ENCODE measurements around the gene CCDC107. TPM values are rescaled to one million over a fixed set of nuclear protein-coding genes. Genes with fewer than 3 reads are reported as not detected.

Gene CCDC107
- total RNA-seq, 2 experiments from 2014 or later = 11.4 to 20.3 TPM

DNA sequence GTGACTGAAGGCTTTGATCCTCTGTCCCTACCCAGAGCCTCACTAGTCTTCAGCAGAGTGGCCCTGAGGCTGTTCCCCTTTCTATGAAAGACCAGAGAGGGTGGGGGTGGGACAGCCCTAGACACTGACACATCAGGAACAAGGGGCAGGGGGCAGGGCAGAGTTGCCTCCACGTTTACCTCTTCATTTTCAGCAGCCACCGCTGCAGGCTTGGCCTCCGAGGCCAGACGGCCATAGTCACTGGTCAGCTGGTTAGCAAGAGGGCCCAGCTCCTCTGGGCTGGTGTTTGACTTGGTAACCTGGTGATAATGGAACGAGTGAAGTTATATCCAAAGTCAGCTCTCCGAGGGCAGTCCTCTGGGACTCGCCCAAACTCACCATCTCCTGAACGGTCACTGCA, 47.3 kb downstream of the CCDC107 start:
- H3K9me3 ChIP-seq (ENCODE audit: low read length) = no peaks in the 10 kb centered on the region
- no peak for DNase-seq (ENCODE audit: low spot score)
- POLR2A ChIA-PET = no interaction called here
- H2AFZ ChIP-seq (ENCODE audit: low read length) = no peak overlapping the region
- CTCF ChIA-PET (ENCODE audit: unreplicated experiment) = interaction anchor here (0.9 kb wide), 1 partner anchor 9 kb away, joined by 3 read pairs; no protein-coding TSS in a partner anchor
- no peaks in the 10 kb centered on the region for H4K20me1 ChIP-seq (ENCODE audit: insufficient read depth, low read length)
- no peak overlapping the region for H3K4me3 ChIP-seq (ENCODE audit: low read depth, low read length, poor library complexity, severe bottlenecking)
- peaks cover 96% of the 10 kb centered on the region for H3K36me3 ChIP-seq (ENCODE audit: insufficient read depth, low read length)
- H3K27ac ChIP-seq (ENCODE audit: low read depth, low read length, poor library complexity, severe bottlenecking) = no peak overlapping the region
- no TSS peak for BruUV-seq (replicated peaks)
- H3K79me2 ChIP-seq (ENCODE audit: insufficient read depth, low read depth, low read length) = no peaks in the 10 kb centered on the region
- intact Hi-C loops (cut with micrococcal nuclease; ENCODE audit: unreplicated experiment) = no loop called here
- H3K4me1 ChIP-seq (ENCODE audit: insufficient read depth, low read length, poor library complexity, severe bottlenecking) = no peaks in the 10 kb centered on the region
- no peaks in the 10 kb centered on the region for H3K9me2 ChIP-seq (ENCODE audit: insufficient read depth, low read length)
- H3K4me2 ChIP-seq (ENCODE audit: low read length) = no peak overlapping the region
- TF ChIP-seq EZH2phosphoT487 (IDR thresholded peaks at IDR 0.05; ENCODE audit: borderline replicate concordance, low read depth, low read length) = no peak
- TF ChIP-seq, protein P1, sequence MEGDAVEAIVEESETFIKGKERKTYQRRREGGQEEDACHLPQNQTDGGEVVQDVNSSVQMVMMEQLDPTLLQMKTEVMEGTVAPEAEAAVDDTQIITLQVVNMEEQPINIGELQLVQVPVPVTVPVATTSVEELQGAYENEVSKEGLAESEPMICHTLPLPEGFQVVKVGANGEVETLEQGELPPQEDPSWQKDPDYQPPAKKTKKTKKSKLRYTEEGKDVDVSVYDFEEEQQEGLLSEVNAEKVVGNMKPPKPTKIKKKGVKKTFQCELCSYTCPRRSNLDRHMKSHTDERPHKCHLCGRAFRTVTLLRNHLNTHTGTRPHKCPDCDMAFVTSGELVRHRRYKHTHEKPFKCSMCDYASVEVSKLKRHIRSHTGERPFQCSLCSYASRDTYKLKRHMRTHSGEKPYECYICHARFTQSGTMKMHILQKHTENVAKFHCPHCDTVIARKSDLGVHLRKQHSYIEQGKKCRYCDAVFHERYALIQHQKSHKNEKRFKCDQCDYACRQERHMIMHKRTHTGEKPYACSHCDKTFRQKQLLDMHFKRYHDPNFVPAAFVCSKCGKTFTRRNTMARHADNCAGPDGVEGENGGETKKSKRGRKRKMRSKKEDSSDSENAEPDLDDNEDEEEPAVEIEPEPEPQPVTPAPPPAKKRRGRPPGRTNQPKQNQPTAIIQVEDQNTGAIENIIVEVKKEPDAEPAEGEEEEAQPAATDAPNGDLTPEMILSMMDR (conservative IDR thresholded peaks at IDR 0.05; ENCODE audit: low read length) = no peak

DNA sequence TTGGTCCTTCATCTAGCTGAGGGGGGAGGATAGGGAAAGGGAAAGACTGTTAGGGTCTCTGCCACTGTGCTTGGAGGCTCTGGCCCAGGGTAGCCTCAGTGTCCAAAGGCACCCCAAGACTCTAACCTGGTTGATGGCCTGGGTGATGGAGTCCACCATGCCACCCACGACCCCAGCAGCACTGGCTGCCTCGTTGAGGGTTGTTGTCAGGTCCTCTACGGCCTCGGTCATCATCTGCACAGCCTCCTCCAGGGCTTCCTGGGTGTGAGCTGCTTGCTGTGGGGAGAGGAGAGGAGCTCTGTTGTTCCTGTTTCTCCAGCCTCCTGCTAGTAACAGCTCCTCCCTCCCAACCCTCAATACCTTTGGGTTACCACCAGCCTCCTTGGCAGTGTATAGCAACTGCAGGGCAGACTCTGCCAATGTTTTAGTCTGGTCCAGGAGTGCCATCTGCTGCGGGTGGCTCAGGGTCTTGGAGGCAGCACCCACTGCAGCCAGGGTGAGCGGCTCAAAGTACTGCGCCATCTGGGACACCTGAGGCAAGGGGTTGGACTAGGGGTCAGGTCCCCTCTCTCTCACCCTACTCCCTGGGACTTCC, 47.8 kb downstream of the CCDC107 start:
- Histone ChIP-seq H3K9me3 (ENCODE audit: low read length) (no peaks in the 10 kb centered on the region), H3K79me2 (ENCODE audit: insufficient read depth, low read depth, low read length) (no peaks in the 10 kb centered on the region), H3K4me1 (ENCODE audit: insufficient read depth, low read length, poor library complexity, severe bottlenecking) (no peaks in the 10 kb centered on the region), H4K20me1 (ENCODE audit: insufficient read depth, low read length) (no peaks in the 10 kb centered on the region), H3K36me3 (ENCODE audit: insufficient read depth, low read length) (peaks cover 96% of the 10 kb centered on the region), H3K27ac (ENCODE audit: low read depth, low read length, poor library complexity, severe bottlenecking) (no peak overlapping the region), H2AFZ (ENCODE audit: low read length) (no peak overlapping the region), H3K9me2 (ENCODE audit: insufficient read depth, low read length) (no peaks in the 10 kb centered on the region), H3K4me3 (ENCODE audit: low read depth, low read length, poor library complexity, severe bottlenecking) (no peak overlapping the region), H3K4me2 (ENCODE audit: low read length) (no peak overlapping the region)
- TSS peak; percentile 71 for BruUV-seq (replicated peaks)
- no peak for DNase-seq (ENCODE audit: low spot score)
- intact Hi-C loops (cut with micrococcal nuclease; ENCODE audit: unreplicated experiment) = no loop called here
- CTCF ChIA-PET (ENCODE audit: unreplicated experiment) = no interaction called here
- TF ChIP-seq, protein P1 (conservative IDR thresholded peaks at IDR 0.05; ENCODE audit: low read length) = no peak
- no peak for TF ChIP-seq EZH2phosphoT487 (IDR thresholded peaks at IDR 0.05; ENCODE audit: borderline replicate concordance, low read depth, low read length)
- POLR2A ChIA-PET = no interaction called here

DNA sequence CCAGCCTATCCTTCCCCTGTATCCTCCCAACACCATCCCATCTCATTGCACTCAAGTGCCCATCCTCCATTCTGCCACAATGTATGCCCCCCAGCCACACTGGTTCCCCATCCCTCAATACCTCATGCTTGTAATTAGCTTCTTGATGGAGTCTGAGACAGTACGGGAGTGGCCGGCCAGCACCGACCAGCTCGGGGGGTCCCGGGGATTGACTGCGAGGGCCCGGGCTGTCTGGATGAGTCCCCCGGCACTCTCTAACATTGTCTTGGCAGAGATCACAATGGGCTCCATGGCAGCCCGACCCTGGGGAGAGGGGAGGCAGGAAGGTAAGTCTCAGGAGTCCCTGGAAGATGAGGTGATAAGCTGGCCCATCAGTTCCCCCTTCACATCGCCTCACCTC, 48.9 kb downstream of the CCDC107 start:
- Histone ChIP-seq H3K27ac (ENCODE audit: low read depth, low read length, poor library complexity, severe bottlenecking) (no peak overlapping the region), H3K4me1 (ENCODE audit: insufficient read depth, low read length, poor library complexity, severe bottlenecking) (no peaks in the 10 kb centered on the region), H3K4me2 (ENCODE audit: low read length) (no peak overlapping the region), H2AFZ (ENCODE audit: low read length) (no peak overlapping the region), H4K20me1 (ENCODE audit: insufficient read depth, low read length) (no peaks in the 10 kb centered on the region), H3K79me2 (ENCODE audit: insufficient read depth, low read depth, low read length) (no peaks in the 10 kb centered on the region), H3K9me2 (ENCODE audit: insufficient read depth, low read length) (no peaks in the 10 kb centered on the region), H3K9me3 (ENCODE audit: low read length) (no peaks in the 10 kb centered on the region), H3K36me3 (ENCODE audit: insufficient read depth, low read length) (peaks cover 96% of the 10 kb centered on the region), H3K4me3 (ENCODE audit: low read depth, low read length, poor library complexity, severe bottlenecking) (no peak overlapping the region)
- BruUV-seq (replicated peaks) = no TSS peak
- ChIA-PET POLR2A (no interaction called here), CTCF (ENCODE audit: unreplicated experiment) (no interaction called here)
- intact Hi-C loops (cut with micrococcal nuclease; ENCODE audit: unreplicated experiment) = no loop called here
- no peak for DNase-seq (ENCODE audit: low spot score)
- no peak for TF ChIP-seq EZH2phosphoT487 (IDR thresholded peaks at IDR 0.05; ENCODE audit: borderline replicate concordance, low read depth, low read length)
- TF ChIP-seq, protein P1 (conservative IDR thresholded peaks at IDR 0.05; ENCODE audit: low read length) = no peak

All from OCI-LY7 (cell line).